ENCODE data around the gene MTMR11.
"Not testable (repeated sequence)": the region's sequence is repeated elsewhere in the genome, so short reads cannot be mapped to it uniquely, and the experiment has no call there.

The MTMR11 gene

DNA sequence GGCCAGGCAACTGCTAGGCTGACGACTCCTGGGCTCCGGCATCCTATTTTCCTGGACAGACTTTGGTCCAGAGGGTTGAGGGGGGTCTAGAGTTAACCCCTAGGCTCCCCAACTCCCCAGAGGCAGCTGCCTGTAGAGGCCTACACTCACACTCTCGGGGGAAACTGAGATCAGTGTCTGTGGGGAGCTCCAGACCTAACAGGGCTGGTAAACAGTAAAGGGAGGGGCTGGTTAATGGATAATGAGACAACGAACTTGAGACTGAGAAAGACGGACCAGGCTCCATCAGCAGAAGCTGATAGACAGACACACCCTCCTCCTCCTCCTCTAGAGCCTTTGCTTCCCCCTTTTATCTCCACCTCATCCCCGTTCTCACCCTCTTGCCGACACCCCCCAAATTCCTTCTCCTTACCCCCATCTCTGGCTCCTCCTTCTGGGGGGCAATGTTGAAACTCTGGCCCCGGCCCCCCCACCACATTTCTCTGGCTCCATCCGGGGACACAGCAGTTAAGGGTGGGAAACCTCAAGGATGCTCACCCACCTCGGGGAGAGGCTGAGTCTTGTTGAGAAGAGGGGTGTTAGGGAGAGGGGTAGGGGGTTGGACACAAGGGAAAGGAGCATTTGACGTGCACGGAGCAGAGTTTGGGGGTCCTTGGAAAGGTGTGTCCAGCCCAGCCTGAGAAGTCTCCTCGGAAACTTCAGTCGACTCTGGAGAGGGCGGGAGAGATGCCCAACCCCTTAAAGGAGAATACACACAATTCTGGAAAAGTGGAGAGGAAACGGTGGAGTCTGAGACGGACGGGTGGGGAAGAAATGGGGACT, at the start of gene MTMR11:
TSS of gene MTMR11 (minus strand) at position 710 of the 822 bp plus-strand sequence. CDS start at position 478, 232 bp downstream.
- no peak for DNase-seq

DNA sequence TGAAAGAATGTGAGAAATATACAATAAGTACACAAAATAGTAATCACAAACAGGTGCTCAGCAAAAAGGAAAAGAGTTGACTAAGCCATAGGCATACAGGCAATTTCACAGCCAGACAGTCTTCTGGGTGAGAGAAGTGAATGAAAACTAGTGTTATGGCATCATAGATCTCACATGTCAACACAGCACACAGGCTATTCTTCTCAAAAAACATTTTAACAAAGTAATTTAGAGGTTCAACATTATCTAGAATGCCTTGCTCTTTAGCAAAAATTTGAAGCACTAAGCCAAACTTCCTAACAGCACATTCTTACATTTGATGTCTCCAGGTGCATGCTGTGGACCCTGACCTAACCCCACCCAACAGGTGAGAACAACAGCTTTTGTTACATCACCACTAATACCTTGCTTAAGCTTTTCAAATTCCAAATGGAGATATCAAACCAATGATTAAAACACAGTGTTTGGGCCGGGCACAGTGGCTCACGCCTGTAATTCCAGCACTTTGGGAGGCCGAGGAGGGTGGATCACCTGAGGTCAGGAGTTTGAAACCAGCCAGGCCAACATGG, 43.4 kb upstream of the MTMR11 start:
- no peak for DNase-seq

- no peak for DNase-seq
These were observed 42.7 kb upstream of the MTMR11 start for GRCh38 chr1:149979245-149979971.

GRCh38 chr1:149978547-149979023, 41.9 kb upstream of the MTMR11 start:
- DNase-seq: no peak

- no peak for DNase-seq
These were observed 40.7 kb upstream of the MTMR11 start for GRCh38 chr1:149977345-149977744.

- no peak for DNase-seq
These were observed 35.9 kb upstream of the MTMR11 start for GRCh38 chr1:149972547-149972946.

GRCh38 chr1:149967646-149968045, 31.0 kb upstream of the MTMR11 start:
- DNase-seq: no peak

DNA sequence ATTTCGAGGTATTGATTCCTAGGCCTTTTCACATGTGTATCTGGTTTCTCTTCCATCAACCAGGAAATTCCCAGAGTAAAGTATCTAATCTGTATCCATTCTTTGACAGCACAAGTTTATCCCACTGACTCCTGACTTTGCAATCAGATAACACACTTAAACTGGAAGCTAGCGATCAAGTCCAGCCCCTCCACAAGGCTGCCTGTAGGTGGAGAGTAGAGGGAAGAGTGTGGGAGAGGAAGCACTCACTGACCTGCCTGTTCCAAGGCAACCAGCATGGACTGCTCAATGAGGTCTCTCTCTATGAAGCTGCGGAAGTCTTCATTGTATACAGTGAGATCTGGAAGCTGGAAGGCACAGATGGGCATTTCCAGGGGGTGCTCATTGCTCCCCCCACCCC, 30.4 kb upstream of the MTMR11 start:
- no peak for DNase-seq

- no peak for DNase-seq
These were observed 29.7 kb upstream of the MTMR11 start for GRCh38 chr1:149966405-149966804.

- no peak for DNase-seq
These were observed 28.8 kb upstream of the MTMR11 start for GRCh38 chr1:149965440-149965839.

- DNase-seq: no peak
These were observed 26.7 kb upstream of the MTMR11 start for GRCh38 chr1:149963358-149963757.

DNA sequence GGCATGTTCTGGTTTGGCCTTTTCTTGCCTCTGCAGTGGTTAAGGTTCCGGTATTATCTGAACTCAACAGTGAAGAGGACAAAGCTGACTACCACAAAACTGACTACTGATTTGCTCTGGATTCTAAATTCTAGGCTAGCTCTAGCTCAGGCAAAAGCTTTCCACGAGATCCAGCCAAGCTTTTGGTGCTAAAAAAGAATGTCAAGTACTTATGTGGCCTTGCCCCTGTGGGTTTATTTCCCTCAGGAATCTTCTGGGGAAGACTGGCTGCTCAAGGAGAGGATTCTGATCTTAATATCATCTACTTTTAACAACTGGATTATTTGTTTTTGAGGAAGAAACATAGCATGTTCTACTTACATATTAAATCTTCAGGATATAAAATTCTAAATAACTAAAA, 26.1 kb upstream of the MTMR11 start:
- DNase-seq: no peak

- peak; percentile 14 for DNase-seq
These were observed 25.5 kb upstream of the MTMR11 start for GRCh38 chr1:149962039-149962647.

DNA sequence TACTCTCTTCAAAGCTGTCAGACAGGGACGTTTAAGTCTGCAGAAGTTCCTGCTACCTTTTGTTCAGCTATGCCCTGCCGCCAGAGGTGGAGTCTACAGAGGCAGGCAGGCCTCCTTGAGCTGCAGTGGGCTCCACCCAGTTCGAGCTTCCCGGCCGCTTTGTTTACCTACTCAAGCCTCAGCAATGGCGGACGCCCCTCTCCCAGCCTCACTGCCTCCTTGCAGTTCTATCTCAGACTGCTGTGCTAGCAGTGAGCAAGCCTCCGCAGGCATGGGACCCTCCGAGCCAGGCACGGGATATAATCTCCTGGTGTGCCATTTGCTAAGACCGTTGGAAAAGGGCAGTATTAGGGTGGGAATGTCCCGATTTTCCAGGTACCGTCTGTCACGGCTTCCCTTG, 20.9 kb upstream of the MTMR11 start:
- DNase-seq: not testable (repeated sequence)

DNA sequence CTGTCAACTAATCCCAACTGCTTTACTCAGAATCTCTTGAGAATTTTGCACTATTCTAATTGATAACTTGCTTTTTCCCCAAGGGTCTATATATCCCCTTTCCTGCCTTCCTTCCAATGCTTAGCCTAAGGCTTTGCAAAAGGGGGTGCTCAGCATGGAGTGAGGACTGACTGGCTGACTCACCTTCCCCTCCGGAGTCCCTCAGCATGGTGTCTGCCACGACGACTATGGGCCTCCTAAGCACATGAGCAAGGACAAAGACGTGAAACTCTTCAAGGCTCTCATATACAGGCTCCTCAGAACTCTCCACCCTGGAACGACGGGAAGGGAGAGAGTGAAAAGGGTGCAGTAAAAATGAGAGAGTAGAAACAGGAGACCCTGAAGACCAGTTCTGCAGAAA, 13.2 kb upstream of the MTMR11 start:
- no peak for DNase-seq

DNA sequence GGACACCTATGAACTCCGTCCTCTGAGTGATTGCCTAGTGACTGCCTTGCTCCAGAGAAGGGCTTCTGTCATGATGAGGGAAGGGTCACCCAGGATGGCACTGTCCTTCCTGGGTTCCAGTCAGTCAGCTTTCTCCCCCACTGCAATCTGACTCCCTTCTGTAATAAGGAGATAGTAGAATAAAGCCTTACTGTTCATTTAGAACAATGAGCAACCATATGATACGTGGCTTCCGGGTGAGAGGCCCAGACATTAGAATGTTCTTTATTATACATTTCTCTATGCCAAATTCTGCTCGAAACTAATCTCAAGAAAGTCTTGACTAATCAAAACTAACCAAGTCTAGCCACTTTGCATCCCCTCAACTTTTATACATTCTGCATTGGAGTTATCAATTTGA, 8.5 kb upstream of the MTMR11 start:
- no peak for DNase-seq

- DNase-seq: no peak
These were observed 6.2 kb upstream of the MTMR11 start for GRCh38 chr1:149942885-149943284.

DNA sequence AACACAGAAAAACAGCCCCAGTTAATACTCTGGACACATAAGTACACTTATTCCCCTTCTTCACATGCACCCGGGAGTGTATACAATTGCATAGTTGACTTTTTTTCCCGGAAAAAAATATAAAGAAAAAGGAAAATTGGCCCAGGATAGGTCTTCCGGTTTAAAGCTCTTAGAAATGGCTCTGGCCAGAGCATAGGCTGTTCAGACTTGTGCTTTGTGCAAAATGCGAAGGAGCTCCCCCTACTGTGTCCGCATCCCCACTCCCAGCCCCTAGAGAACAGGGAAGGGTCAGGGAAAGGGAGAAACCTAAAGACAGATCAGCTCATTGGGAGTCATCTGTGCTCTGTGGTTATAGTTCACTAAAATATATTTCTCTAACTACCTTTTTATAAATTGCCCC, 5.5 kb upstream of the MTMR11 start:
- no peak for DNase-seq

- no peak for DNase-seq
These were observed 3.7 kb upstream of the MTMR11 start for GRCh38 chr1:149940427-149940826.

GRCh38 chr1:149938668-149939003, 2.0 kb upstream of the MTMR11 start:
- DNase-seq: not testable (repeated sequence)

- DNase-seq: no peak
These were observed 1.1 kb upstream of the MTMR11 start for GRCh38 chr1:149937759-149938158.

- DNase-seq: no peak
These were observed 470 bp upstream of the MTMR11 start for GRCh38 chr1:149936992-149937705.

DNA sequence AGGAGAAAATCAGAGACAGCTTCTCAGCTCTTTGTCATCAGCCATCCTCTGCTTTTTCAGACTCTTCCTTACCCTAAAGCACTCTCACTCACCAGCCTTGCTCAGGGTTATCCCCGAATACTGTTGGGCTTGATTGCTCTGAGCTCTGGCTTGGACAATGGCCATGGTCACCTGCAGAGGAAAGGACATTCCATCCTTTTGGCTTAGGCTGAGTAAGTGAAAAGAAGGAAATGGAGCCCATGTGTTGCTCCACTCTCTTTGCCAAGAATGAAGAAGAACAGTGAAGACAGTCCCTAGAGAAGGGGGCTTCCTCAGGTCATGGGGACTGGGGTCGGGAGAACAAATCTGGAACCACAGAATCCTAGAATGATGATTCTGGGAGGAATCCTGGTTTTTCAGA, 2.3 kb downstream of the MTMR11 start:
- no peak for DNase-seq

Data from DMS 273 treated with DMSO at 0.1 percent for 48 hours (cell line).